ENCODE measurements around the gene BTF3L4.

BTF3L4 gene

DNA sequence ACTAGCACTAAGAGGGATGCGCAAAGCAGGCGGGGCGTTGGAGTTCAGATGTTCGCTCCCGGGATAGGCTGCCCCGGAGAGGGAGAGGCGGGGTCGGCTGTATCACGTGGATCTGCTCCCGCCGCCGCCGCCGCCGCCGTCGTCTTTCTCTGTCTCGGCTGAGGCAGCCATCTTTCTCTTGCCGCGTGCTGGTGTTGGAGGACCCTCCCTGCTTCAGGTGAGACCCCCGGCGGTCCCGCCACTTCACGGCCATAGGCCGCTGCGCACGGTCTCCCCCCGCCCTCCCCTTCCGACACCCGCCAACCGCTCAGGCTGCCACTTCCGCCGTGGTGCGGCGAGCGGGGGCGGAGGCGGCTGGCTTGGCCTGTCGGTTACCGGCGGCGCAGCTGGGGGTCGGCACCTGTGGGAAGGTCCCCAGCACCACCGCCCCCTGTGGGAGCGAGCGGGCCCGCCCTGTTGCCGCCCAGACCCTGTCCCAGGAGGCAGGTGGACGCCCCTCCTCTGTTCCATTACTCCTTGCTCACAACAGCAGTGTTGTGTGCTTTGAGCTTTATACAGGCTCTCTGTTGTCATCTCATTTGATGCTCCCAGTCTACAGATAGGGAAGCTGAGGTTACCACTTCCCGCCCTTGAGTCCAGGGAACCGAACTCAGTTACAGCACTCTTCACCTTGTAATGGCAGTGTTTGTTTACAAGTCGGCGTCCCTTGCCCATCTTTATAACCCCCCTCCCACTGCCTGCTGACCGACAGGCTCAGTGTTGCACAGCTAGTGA lies at the start of gene BTF3L4:
TSS of gene BTF3L4 (plus strand) at position 133 of the 774 bp plus-strand sequence. CDS start 3,553 bp downstream, outside the sequence.
- H3K36me3 ChIP-seq (ENCODE audit: low read depth), result peaks cover 40% of the 10 kb centered on the region
- peak within 1 kb of the TSS; percentile 96 for H3K4me3 ChIP-seq (ENCODE audit: severe bottlenecking)
- ATAC-seq (ENCODE audit: low read depth) (peak; percentile 89), DNase-seq (ENCODE audit: low spot score) (peak; percentile 98)
- no peaks in the 10 kb centered on the region for H3K27me3 ChIP-seq (ENCODE audit: insufficient read depth, poor library complexity, severe bottlenecking)
- H3K4me1 ChIP-seq (ENCODE audit: insufficient read depth, poor library complexity, severe bottlenecking), result peaks cover 31% of the 10 kb centered on the region
- TF ChIP-seq, protein P1, sequence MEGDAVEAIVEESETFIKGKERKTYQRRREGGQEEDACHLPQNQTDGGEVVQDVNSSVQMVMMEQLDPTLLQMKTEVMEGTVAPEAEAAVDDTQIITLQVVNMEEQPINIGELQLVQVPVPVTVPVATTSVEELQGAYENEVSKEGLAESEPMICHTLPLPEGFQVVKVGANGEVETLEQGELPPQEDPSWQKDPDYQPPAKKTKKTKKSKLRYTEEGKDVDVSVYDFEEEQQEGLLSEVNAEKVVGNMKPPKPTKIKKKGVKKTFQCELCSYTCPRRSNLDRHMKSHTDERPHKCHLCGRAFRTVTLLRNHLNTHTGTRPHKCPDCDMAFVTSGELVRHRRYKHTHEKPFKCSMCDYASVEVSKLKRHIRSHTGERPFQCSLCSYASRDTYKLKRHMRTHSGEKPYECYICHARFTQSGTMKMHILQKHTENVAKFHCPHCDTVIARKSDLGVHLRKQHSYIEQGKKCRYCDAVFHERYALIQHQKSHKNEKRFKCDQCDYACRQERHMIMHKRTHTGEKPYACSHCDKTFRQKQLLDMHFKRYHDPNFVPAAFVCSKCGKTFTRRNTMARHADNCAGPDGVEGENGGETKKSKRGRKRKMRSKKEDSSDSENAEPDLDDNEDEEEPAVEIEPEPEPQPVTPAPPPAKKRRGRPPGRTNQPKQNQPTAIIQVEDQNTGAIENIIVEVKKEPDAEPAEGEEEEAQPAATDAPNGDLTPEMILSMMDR (IDR thresholded peaks at IDR 0.05; ENCODE audit: poor library complexity, severe bottlenecking), result no peak
- no peaks in the 10 kb centered on the region for H3K9me3 ChIP-seq (ENCODE audit: severe bottlenecking)
- H3K27ac ChIP-seq (ENCODE audit: poor library complexity, severe bottlenecking), result peak within 1 kb of the TSS; percentile 81

DNA sequence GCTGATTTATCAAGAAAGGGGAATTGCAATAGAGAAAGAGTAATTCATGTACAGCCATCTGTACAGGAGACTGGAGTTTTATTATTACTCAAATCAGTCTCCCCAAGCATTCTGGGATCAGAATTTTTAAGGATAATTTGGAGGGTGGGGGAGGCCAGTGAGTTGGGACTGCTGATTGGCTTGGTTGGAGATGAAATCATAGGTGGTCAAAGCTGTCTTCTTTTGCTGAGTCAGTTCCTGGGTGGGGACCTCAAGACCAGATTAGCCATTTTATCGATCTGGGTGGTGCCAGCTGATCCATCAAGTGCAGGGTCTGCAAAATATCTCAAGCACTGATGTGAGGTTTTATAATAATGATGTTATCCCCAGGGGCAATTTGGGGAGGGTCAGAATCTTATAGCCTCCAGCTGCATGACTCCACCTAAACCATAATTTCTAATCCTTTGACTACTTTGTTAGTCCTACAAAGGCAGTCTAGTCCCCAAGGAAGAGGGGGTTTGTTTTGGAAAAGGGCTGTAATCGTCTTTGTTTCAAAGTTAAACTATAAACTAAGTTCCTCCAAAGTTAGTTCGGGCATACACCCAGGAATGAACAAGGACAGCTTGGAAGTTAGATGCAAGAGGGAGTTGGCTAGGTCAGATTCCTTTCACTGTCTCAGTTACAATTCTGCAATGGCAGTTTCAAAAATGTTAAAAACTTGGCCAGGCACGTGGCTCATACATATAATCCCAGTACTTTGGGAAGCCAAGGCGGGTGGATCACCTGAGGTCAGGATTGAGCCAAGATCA lies 48.7 kb upstream of the BTF3L4 start:
- no peaks in the 10 kb centered on the region for H3K9me3 ChIP-seq (ENCODE audit: severe bottlenecking)
- H3K4me1 ChIP-seq (ENCODE audit: insufficient read depth, poor library complexity, severe bottlenecking), result peaks cover 3% of the 10 kb centered on the region
- no peak for ATAC-seq (ENCODE audit: low read depth)

DNA sequence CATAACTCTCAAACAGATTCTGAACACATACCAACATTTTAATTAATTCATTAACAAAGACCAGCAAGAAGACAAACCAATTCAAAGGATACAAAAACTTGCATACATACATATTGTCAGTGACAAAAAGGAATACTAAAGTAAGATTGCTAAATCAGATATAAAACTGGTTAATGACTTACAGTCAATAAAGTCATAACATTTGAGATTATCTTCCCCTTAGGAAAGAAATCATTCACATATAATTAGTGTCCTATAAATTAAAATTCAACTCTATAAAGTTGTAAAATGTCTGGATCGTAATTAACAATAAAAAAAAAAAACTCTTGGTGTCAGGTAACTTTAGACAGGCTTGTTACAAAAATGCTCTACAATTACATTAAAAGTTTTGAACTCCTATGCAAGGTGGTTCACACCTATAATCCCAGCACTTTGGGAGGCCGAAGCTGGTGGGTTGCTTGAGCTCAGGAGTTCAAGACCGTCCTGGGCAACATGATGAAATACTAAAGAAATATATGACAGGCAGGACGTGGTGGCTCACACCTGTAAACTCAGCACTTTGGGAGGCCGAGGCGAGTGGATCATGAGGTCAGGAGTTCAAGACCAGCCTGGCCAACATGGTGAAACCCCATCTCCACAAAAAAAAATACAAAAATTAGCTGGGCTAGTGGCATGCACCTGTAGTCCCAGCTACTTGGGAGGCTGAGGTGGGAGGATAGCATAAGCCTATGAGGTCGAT lies 47.9 kb upstream of the BTF3L4 start:
- H3K27ac ChIP-seq (ENCODE audit: poor library complexity, severe bottlenecking), result no peak overlapping the region
- DNase-seq (ENCODE audit: low spot score) (no peak), ATAC-seq (ENCODE audit: low read depth) (no peak)
- H3K4me1 ChIP-seq (ENCODE audit: insufficient read depth, poor library complexity, severe bottlenecking), result peaks cover 3% of the 10 kb centered on the region
- no peaks in the 10 kb centered on the region for H3K27me3 ChIP-seq (ENCODE audit: insufficient read depth, poor library complexity, severe bottlenecking)
- no peaks in the 10 kb centered on the region for H3K9me3 ChIP-seq (ENCODE audit: severe bottlenecking)
- no peaks in the 10 kb centered on the region for H3K36me3 ChIP-seq (ENCODE audit: low read depth)
- TF ChIP-seq, protein P1 (IDR thresholded peaks at IDR 0.05; ENCODE audit: poor library complexity, severe bottlenecking), result no peak
- H3K4me3 ChIP-seq (ENCODE audit: severe bottlenecking), result no peak overlapping the region

More for the DNA sequence above, 48.7 kb upstream of the BTF3L4 start:
- TF ChIP-seq, protein P1 (IDR thresholded peaks at IDR 0.05; ENCODE audit: poor library complexity, severe bottlenecking), result no peak
- DNase-seq (ENCODE audit: low spot score), result no peak
- no peaks in the 10 kb centered on the region for H3K36me3 ChIP-seq (ENCODE audit: low read depth)
- no peak overlapping the region for H3K27ac ChIP-seq (ENCODE audit: poor library complexity, severe bottlenecking)
- H3K4me3 ChIP-seq (ENCODE audit: severe bottlenecking), result no peak overlapping the region
- H3K27me3 ChIP-seq (ENCODE audit: insufficient read depth, poor library complexity, severe bottlenecking), result no peaks in the 10 kb centered on the region

DNA sequence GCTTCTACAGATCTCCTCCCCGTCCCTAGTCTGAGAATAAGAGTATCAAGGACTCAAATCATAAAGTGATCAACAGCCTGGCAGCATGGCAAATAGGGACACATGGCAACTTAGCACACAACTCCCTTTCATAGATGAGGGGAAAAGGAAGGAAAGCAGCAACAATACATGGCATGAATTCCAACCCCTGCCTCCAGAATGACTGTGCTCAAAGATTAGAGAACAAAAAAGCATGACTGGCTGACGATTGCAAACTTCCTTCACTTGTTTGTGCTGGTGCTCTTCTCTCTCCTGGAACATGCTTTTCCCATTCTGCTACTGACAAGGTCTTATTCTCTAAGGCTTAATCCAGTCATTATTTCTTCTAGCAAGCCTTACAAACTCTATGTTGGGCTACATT lies 34.0 kb upstream of the BTF3L4 start:
- no peak overlapping the region for H3K27ac ChIP-seq (ENCODE audit: poor library complexity, severe bottlenecking)
- H3K27me3 ChIP-seq (ENCODE audit: insufficient read depth, poor library complexity, severe bottlenecking), result no peaks in the 10 kb centered on the region
- H3K4me1 ChIP-seq (ENCODE audit: insufficient read depth, poor library complexity, severe bottlenecking), result no peaks in the 10 kb centered on the region
- no peak overlapping the region for H3K4me3 ChIP-seq (ENCODE audit: severe bottlenecking)
- H3K9me3 ChIP-seq (ENCODE audit: severe bottlenecking), result peaks cover 1% of the 10 kb centered on the region
- DNase-seq (ENCODE audit: low spot score) (no peak), ATAC-seq (ENCODE audit: low read depth) (no peak)
- peaks cover 44% of the 10 kb centered on the region for H3K36me3 ChIP-seq (ENCODE audit: low read depth)
- TF ChIP-seq, protein P1 (IDR thresholded peaks at IDR 0.05; ENCODE audit: poor library complexity, severe bottlenecking), result no peak

Data from RWPE2 (cell line).